H9 (cell line): Measurements from ENCODE around the gene TMEM132C. TPM values are rescaled to one million over a fixed set of nuclear protein-coding genes. Genes with fewer than 3 reads are reported as not detected.

Experiments used
- DNase-seq: peaks from one replicate; pipeline ENCODE4 v3.0.0-alpha.2; 2017
- H2AFZ ChIP-seq: one replicate; pipeline ENCODE4 v1.6.1; 2013; ENCODE audit warnings: mild to moderate bottlenecking, low read length, control low read depth, moderate library complexity
- H2AK5ac ChIP-seq: 2 replicates; pipeline ENCODE4 v1.6.1; 2013; ENCODE audit warnings: low read length, control low read depth, mixed read lengths; ENCODE audit not compliant: insufficient read length
- H2BK120ac ChIP-seq: one replicate; pipeline ENCODE4 v1.6.1; 2013; ENCODE audit warnings: low read depth, mild to moderate bottlenecking, low read length, control low read depth, inconsistent platforms; ENCODE audit not compliant: poor library complexity, severe bottlenecking
- H2BK12ac ChIP-seq: 2 replicates; pipeline ENCODE4 v1.6.1; 2013; ENCODE audit warnings: low read length, control low read depth, mixed read lengths, low read depth; ENCODE audit not compliant: insufficient read length
- H2BK15ac ChIP-seq: 2 replicates; pipeline ENCODE4 v1.6.1; 2013; ENCODE audit warnings: low read depth, low read length, control low read depth
- H2BK20ac ChIP-seq: one replicate; pipeline ENCODE4 v1.6.1; 2013; ENCODE audit warnings: low read depth, mild to moderate bottlenecking, low read length, control low read depth, inconsistent platforms; ENCODE audit not compliant: poor library complexity, severe bottlenecking
- H2BK5ac ChIP-seq: 2 replicates; pipeline ENCODE4 v1.6.1; 2013; ENCODE audit warnings: low read length, control low read depth, mixed read lengths; ENCODE audit not compliant: insufficient read length
- H3K14ac ChIP-seq: 2 replicates; pipeline ENCODE4 v1.6.1; 2013; ENCODE audit warnings: low read length, control low read depth; ENCODE audit not compliant: insufficient read depth
- H3K18ac ChIP-seq: 2 replicates; pipeline ENCODE4 v1.6.1; 2013; ENCODE audit warnings: low read depth, mild to moderate bottlenecking, mixed read lengths, low read length, control low read depth; ENCODE audit not compliant: insufficient read length
- H3K23ac ChIP-seq: 2 replicates; pipeline ENCODE4 v1.6.1; 2013; ENCODE audit warnings: low read length, control low read depth, mixed read lengths, low read depth; ENCODE audit not compliant: insufficient read length
- H3K23me2 ChIP-seq: 2 replicates; pipeline ENCODE4 v1.6.1; 2013; ENCODE audit warnings: low read depth, mild to moderate bottlenecking, mixed read lengths, low read length, control low read depth; ENCODE audit not compliant: insufficient read length, poor library complexity, severe bottlenecking
- H3K27ac ChIP-seq: 2 replicates; pipeline ENCODE4 v1.5.1; 2013; ENCODE audit warnings: low read length, control low read depth, mixed read lengths, low read depth; ENCODE audit not compliant: insufficient read length
- H3K27me3 ChIP-seq: 2 replicates; pipeline ENCODE4 v1.6.1; 2013; ENCODE audit warnings: low read length, control low read depth, inconsistent platforms; ENCODE audit not compliant: insufficient read depth
- H3K4ac ChIP-seq: 2 replicates; pipeline ENCODE4 v1.6.1; 2013; ENCODE audit warnings: low read depth, mild to moderate bottlenecking, control low read depth, inconsistent platforms, low read length, moderate library complexity
- H3K4me1 ChIP-seq: 2 replicates; pipeline ENCODE4 v1.6.1; 2013; ENCODE audit warnings: low read length, control low read depth, inconsistent platforms; ENCODE audit not compliant: insufficient read depth
- H3K4me2 ChIP-seq: 2 replicates; pipeline ENCODE4 v1.6.1; 2013; ENCODE audit warnings: low read length, control low read depth, mixed read lengths; ENCODE audit not compliant: insufficient read length, insufficient read depth
- H3K56ac ChIP-seq: 2 replicates; pipeline ENCODE4 v1.6.1; 2013; ENCODE audit warnings: low read depth, mild to moderate bottlenecking, mixed read lengths, low read length, control low read depth; ENCODE audit not compliant: insufficient read length
- H3K79me1 ChIP-seq: 2 replicates; pipeline ENCODE4 v1.6.1; 2013; ENCODE audit warnings: low read depth, mild to moderate bottlenecking, moderate library complexity, low read length, control low read depth, inconsistent platforms; ENCODE audit not compliant: insufficient read depth, poor library complexity, severe bottlenecking
- H3K79me2 ChIP-seq: 2 replicates; pipeline ENCODE4 v1.6.1; 2013; ENCODE audit warnings: low read length, control low read depth, inconsistent platforms; ENCODE audit not compliant: insufficient read depth
- H3K9ac ChIP-seq: 2 replicates; pipeline ENCODE4 v1.6.1; 2013; ENCODE audit warnings: low read length, control low read depth, mixed read lengths; ENCODE audit not compliant: insufficient read length; ENCODE audit errors: extremely low read depth
- H3K9me3 ChIP-seq: one replicate; pipeline ENCODE4 v1.6.1; 2013; ENCODE audit warnings: low read depth, low read length, inconsistent platforms; ENCODE audit not compliant: control insufficient read depth
- H3T11ph ChIP-seq: one replicate; pipeline ENCODE4 v1.6.1; 2013; ENCODE audit warnings: mild to moderate bottlenecking, low read length, control low read depth, inconsistent platforms
- H4K20me1 ChIP-seq: one replicate; pipeline ENCODE4 v1.6.1; 2013; ENCODE audit not compliant: control insufficient read depth, insufficient read length, insufficient read depth
- H4K5ac ChIP-seq: 2 replicates; pipeline ENCODE4 v1.6.1; 2013; ENCODE audit warnings: low read depth, mild to moderate bottlenecking, mixed read lengths, low read length, control low read depth; ENCODE audit not compliant: insufficient read length
- H4K8ac ChIP-seq: replicated peaks from 2 replicates; pipeline ENCODE4 v1.6.1; 2013; ENCODE audit warnings: low read length, control low read depth, mixed read lengths, low read depth; ENCODE audit not compliant: insufficient read length
- H4K91ac ChIP-seq: 2 replicates; pipeline ENCODE4 v1.6.1; 2013; ENCODE audit warnings: low read depth, mild to moderate bottlenecking, moderate library complexity, mixed read lengths, low read length, control low read depth; ENCODE audit not compliant: insufficient read length
- H3K27ac Mint-ChIP-seq, 3 experiments: 2 replicates in 2 of 3; 3 replicates in 1 of 3; pipeline ENCODE4 v1.8.0; 2020 to 2021; ENCODE audit warnings: mixed read lengths in 3 of 3, mild to moderate bottlenecking in 1 of 3, moderate library complexity in 1 of 3
- H3K27me3 Mint-ChIP-seq: 2 replicates; pipeline ENCODE4 v1.8.0; 2021; ENCODE audit warnings: low read depth, mild to moderate bottlenecking, moderate library complexity, mixed read lengths
- H3K36me3 Mint-ChIP-seq, 3 experiments: 2 replicates in 2 of 3; 3 replicates in 1 of 3; pipeline ENCODE4 v1.8.0; 2020 to 2021; ENCODE audit warnings: low read depth in 3 of 3, mixed read lengths in 3 of 3; ENCODE audit not compliant: insufficient read depth in 1 of 3
- H3K4me1 Mint-ChIP-seq, 2 experiments: 2 replicates each; pipeline ENCODE4 v1.8.0; 2020; ENCODE audit warnings: mixed read lengths in 2 of 2
- H3K4me3 Mint-ChIP-seq, 2 experiments: 2 replicates in 1 of 2; 3 replicates in 1 of 2; pipeline ENCODE4 v1.8.0; 2020 to 2021; ENCODE audit warnings: mild to moderate bottlenecking in 2 of 2, mixed read lengths in 2 of 2, moderate library complexity in 1 of 2
- H3K9me3 Mint-ChIP-seq, 2 experiments: 2 replicates in 1 of 2; 3 replicates in 1 of 2; pipeline ENCODE4 v1.8.0; 2020; ENCODE audit warnings: mild to moderate bottlenecking in 2 of 2, mixed read lengths in 2 of 2, moderate library complexity in 1 of 2
- WGBS: extraction: QIAGEN DNeasy Blood & Tissue Kit; methylation state at CpG from one replicate; pipeline ENCODE4 v1.1.7; 2013; ENCODE audit warnings: missing lambda C conversion rate, low lambda C conversion rate, mixed read lengths; ENCODE audit not compliant: insufficient read length; ENCODE audit errors: extremely low coverage; 5-methylcytosine and 5-hydroxymethylcytosine counted together
- total RNA-seq: library from RNA; stranded (reverse); gene quantifications from 2 replicates; pipeline ENCODE4 v1.2.1, GENCODE V29; 2021
- TF ChIP-seq, protein P1 (sequence below): fragments of 200-600 bp; sonication (generic); conservative IDR thresholded peaks from 3 replicates; pipeline ENCODE4 v1.8.0; 2021; ENCODE audit warnings: antibody characterized with exemption, mild to moderate bottlenecking

The TMEM132C gene
- total RNA-seq, 1 experiment from 2014 or later: 0.22 TPM

DNA sequence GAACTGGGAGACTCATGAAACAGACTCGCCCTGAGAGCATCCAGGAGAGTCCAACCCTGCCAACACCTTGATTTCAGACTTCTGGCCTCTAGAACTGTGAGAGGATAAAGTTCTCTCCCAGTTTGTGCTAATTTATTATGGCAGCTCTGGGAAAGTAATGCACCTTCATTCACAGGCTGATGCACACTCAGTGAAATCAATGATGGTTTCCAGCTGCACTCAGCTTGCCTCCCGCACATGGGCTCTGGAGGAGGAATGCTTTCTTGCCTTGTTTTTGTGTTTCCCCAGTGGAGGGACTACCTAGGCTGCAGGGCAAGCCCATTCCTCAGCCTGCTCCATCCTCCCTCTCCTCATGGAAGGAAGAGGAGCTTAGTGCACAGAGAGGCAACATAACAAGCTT lies 45.7 kb downstream of the TMEM132C start:
- no peaks in the 10 kb centered on the region for H3K79me2 ChIP-seq
- no peak overlapping the region for H2BK15ac ChIP-seq
- no peak overlapping the region for H4K91ac ChIP-seq
- no CpG with 5 or more reads among the region's 2 CpGs for WGBS
- H3K27ac ChIP-seq: no peak overlapping the region
- Mint-ChIP-seq H3K4me3 (no peak overlapping the region), H3K27me3 (peaks cover 42% of the 10 kb centered on the region), H3K4me1 (peaks cover 12 to 17% of the 10 kb centered on the region in 2 experiments), H3K27ac (no peak overlapping the region), H3K36me3 (no peaks in the 10 kb centered on the region), H3K9me3 (peaks cover 0 to 3% of the 10 kb centered on the region in 2 experiments; a peak in 1 of 5 replicates)
- H3K9ac ChIP-seq: no peak overlapping the region
- no peaks in the 10 kb centered on the region for H4K20me1 ChIP-seq
- H3K23me2 ChIP-seq: no peaks in the 10 kb centered on the region
- H3K4me1 ChIP-seq: no peaks in the 10 kb centered on the region; the same call in 1 of the 2 replicates
- no peaks in the 10 kb centered on the region for H3K9me3 ChIP-seq
- no peak overlapping the region for H2BK5ac ChIP-seq
- no peak overlapping the region for H3K18ac ChIP-seq
- H3T11ph ChIP-seq: no peak overlapping the region
- TF ChIP-seq, protein P1, sequence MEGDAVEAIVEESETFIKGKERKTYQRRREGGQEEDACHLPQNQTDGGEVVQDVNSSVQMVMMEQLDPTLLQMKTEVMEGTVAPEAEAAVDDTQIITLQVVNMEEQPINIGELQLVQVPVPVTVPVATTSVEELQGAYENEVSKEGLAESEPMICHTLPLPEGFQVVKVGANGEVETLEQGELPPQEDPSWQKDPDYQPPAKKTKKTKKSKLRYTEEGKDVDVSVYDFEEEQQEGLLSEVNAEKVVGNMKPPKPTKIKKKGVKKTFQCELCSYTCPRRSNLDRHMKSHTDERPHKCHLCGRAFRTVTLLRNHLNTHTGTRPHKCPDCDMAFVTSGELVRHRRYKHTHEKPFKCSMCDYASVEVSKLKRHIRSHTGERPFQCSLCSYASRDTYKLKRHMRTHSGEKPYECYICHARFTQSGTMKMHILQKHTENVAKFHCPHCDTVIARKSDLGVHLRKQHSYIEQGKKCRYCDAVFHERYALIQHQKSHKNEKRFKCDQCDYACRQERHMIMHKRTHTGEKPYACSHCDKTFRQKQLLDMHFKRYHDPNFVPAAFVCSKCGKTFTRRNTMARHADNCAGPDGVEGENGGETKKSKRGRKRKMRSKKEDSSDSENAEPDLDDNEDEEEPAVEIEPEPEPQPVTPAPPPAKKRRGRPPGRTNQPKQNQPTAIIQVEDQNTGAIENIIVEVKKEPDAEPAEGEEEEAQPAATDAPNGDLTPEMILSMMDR: no peak
- H2AK5ac ChIP-seq: no peak overlapping the region
- no peak overlapping the region for H3K4me2 ChIP-seq
- no peaks in the 10 kb centered on the region for H3K79me1 ChIP-seq
- no peak overlapping the region for H2BK120ac ChIP-seq
- no peak overlapping the region for H3K4ac ChIP-seq
- no peak overlapping the region for H3K56ac ChIP-seq
- no peak overlapping the region for H3K23ac ChIP-seq
- no peak overlapping the region for H2BK12ac ChIP-seq
- no peak overlapping the region for H2BK20ac ChIP-seq
- H3K14ac ChIP-seq: no peak overlapping the region; the same call in 1 of the 2 replicates
- H2AFZ ChIP-seq: no peak overlapping the region
- H4K8ac ChIP-seq: no peak overlapping the region
- H3K27me3 ChIP-seq: no peaks in the 10 kb centered on the region
- DNase-seq: no peak
- no peak overlapping the region for H4K5ac ChIP-seq
